HG03025 (cell line): Measurements from ENCODE around the gene COL11A2.

ENCODE experiments used
- ATAC-seq: cut with Tn5 transposase; IDR thresholded peaks from one replicate; pipeline ENCODE4 v1.9.1; 2021; ENCODE audit warnings: mild to moderate bottlenecking, moderate library complexity; ENCODE audit not compliant: unreplicated experiment, low FRiP score

COL11A2 gene

GRCh38 chr6:33193619-33194018 lies 1.4 kb upstream of the COL11A2 start:
- no peak for ATAC-seq

DNA sequence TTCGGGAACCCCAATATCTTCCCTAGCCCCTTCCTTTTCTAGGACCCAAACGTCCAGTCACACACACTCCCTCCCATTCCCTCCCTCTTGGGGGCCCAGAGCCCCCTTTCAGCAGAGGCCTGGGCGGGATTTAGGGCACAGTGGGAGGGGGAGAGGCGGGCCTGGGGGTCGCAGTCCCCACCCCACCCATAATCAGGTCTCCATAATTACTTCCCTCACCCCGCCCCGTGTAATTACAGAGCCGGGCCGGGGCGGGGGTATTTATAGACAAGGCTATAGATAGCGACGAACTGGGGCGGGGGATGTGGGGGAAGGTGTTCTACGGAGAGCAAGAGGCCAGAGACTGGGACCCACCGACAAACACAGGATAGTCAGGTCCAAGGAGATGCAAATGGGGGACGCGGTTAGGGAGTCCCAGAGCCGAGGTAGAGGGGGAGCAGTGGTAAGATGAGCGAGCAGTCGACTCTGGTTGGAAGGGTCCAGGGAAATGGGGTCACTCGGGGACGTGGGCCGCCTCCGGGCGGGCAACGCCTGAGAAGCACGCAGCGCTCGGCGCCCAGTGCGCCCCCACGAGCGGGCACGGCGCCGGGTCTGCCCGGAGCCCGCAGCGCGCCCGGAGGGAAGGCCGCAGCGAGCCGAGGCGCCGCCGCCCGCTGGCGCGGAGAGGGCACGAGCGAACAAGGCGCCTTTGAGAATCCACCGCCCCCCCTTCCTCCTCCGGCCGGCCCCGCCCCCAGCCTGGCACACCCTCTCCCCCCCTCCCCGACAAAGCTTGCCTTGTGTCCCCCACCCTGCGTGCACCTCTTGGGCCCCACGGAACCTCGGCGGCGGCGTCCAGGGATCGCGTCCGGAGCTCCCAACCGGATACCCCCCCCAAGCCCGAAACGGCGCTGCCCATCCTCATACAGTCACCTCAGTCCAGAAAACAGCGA lies 670 bp upstream of the COL11A2 start:
- no peak for ATAC-seq

DNA sequence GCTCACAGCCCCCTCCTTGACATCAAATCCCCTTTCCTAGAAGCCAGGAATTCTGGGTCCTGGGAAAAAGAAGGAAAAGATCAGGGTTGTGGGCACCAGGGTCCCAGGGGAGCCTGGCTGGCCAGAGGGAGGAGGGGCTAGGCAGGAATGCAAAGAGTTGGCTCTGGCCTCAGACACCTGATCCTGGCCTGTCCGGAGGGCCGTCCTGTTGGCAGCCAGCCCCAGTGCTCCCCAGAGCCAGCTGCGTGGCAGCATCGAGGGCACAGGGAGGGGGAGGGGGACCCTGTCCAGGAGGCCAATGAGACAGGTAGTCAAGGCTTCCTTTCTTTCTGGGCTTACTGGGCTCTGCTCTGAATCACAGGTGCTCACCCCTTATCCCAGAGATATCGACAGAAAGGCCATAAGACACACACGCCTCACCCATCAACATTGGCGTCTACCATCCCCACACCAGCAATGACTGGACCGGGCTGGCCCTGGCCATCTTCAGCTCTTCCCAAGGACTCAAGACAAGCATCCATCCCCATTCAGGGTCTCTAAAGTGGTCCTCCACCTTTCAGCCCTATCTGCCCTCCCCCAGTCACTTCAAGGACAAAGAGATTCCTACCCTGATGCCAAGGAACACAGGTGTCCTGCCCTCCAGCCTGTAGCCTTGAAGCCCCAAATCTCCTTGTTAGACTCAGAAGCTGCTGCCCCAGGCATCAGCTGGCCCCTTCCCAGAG lies 723 bp downstream of the COL11A2 start:
- ATAC-seq: no peak

DNA sequence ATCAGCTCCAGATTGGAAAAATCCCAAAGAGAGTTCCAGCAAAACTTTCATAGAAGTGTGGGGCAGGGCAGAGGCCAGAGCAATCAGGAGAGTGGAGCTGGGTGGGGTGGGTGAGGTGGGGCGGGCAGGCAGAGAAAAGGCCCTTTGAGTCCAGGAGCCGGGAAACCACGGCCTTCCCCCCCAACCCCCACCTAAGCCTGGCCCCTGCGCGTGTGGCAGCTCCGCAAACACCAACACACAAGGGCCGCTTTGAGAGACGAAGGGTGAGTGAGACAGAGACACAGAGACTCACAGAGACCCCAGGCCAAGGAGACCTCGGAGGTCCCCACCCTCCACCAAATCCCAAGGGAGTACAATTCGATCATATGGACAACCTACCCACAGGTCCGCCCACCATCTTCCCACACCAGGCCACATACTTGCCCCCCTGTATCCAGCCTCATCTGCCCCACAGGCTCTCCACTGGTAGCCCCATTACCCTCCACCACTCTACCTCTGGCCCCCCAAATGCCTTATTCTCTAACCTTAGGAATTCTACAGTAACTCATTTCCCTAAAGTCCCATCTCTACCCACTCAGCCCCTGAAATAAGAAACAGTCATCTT lies 1.7 kb downstream of the COL11A2 start:
- no peak for ATAC-seq

DNA sequence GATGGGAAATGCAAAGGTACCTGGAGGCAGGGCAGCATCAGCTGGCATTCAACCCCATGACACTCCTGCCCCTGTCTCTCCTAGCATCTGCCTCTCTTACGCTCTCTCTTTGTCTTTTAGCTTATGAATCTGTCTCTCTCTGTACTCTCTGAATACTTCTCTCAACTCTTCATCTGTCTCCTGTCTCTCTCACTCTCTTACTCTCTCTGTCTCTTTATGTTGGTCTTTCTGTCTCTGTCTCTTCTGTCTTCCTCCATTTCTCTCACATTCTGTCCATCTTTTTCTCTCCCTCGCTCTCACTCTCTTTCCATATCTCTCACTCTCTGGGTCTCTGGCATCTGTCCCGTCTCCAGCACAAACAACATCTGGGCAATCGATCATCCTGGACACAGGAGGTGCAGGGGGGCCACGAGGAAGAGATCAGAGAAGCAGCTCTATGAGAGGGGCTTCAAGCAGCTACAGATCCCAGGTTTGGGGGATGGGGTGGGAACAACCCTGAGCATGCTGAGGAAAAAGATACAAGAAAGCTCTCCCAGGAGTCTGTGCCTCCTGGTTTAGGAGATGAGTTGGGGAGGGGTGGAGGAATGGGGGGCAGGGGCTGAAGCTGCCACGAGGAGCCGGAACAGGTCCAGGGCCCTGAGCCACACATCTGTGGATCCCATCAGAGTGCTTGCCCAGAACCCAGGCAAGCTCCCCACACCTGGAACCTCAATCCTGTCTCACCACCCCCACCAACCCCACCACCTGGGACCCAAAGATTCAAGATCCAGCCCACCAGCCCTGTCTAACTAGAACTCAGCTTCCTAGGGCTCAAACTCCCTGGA lies 2.4 kb downstream of the COL11A2 start:
- no peak for ATAC-seq

GRCh38 chr6:33189164-33189563 lies 3.1 kb downstream of the COL11A2 start:
- ATAC-seq: no peak

GRCh38 chr6:33187809-33188208 lies 4.5 kb downstream of the COL11A2 start:
- no peak for ATAC-seq

DNA sequence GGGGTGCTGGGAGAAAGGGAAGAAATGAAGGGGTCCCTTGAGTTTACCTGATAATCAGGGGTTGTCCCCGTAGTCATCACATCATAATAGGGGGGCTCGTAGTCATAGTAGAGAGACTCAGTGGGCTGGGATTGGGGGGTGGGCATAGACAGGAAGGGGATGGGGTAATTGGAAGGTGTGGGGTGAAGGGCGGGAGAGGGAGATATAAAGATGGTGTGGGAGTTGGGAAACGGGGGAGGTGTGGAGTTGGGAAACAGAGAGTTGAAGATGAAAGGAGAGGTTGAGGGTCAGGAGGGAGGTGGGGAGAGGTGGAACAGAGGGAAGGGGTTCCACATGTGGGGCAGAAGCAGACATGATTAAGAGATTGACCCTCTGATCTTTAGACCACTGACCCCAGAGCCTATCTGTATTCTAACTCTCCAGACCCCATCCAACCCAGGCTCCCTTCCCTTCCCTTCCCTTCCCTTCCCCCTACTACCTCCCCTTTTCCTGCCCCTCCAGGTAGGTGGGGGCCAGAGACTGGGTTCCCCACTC lies 6.5 kb downstream of the COL11A2 start:
- no peak for ATAC-seq

DNA sequence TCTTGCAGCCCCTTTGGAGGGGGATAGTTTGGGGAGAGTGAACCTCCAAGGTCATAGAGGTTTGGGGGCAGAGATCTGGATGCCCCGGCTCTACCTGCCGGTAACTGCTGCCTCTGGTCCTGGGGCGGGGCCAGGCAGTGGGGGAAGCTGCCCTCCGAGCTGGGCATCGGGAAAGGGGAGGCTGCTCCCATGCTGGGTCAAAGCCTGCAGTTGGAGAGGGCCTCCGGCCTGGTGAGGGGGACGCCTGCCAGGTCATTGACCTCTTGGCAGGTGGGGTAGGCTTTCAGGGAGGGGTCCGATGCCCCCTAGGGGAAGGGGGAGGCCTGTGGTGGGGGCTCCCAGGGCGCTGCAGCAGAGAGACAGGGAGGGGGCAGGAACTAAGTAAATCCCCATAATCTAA lies 7.1 kb downstream of the COL11A2 start:
- no peak for ATAC-seq

- no peak for ATAC-seq
Measured at GRCh38 chr6:33183071-33183683, 9.1 kb downstream of the COL11A2 start.

- no peak for ATAC-seq
Measured at GRCh38 chr6:33181141-33181540, 11.1 kb downstream of the COL11A2 start.

DNA sequence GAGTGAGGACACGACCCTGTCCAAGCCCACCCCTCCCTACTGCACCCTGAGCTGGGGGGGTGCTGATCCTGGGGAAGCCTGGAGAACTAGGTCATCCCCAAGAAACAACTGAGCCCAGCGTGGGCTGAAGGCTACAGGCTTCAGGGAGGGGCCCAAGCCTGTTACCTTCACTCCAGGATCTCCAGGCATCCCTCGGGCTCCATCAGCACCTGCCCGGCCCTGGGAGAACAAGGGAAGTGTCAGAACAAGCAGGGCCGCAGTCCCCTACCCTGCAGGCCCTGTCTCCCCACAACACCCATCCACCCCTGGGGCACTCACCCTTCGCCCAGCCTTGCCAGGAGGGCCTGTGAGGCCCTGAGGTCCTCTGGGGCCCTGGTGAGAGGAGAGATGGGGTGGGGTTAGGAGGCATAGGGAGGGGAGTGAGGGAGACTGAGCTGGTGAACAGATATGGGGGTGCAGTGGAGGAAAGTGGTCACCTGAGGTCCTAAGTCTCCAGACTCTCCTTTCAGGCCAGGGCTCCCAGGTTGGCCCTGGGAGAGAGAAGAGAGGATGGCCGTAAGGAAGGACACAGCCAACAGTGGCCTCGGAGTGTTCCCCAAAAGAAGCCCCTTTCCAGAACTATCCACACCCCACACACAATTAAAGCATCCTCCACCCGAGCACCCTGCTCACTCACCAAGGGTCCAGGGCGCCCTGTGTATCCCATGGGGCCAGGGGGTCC lies 13.4 kb downstream of the COL11A2 start:
- no peak for ATAC-seq

DNA sequence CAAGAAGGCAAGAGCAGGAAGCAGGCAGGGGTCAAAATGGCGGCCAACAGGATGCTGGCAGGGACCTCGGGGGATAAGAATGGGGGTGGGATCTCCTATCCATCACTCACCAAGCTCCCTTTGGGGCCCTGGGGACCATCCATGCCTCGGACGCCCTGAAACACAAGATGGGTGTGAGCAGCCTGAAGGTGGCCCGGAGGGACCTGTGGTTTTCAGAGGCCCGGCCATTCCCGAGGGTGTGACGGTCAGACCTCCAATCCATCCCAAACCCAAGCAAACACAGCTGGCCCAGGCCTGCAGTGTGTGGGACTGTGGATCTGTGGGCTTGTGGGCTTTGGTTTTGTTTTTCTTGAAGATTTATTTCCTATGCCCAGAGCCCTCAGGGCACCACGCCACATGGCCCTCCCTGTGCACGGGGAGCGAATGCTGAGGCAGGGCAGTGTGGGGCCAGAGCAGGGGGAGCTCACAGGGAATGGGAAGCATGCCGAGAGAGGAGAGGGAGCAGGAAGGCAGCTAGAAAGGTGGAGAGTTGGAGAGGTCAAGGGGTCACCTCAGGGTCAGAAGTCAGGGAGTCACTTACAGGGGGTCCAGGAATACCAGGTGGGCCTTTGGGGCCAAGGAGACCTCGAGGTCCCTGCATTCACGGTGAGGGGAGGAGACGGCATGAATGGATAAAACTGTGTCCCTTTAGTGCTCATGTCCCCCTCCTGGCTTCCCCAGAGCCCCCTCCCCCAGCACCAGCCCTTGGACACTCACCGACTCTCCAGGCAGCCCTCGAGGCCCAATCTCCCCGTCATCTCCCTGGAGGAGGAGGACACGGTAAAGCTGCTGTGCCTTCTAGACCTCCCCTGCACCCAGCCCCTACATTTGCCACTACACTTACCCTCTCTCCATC lies 14.5 kb downstream of the COL11A2 start:
- no peak for ATAC-seq

GRCh38 chr6:33176906-33177305 lies 15.4 kb downstream of the COL11A2 start:
- no peak for ATAC-seq

GRCh38 chr6:33175436-33176069 lies 16.7 kb downstream of the COL11A2 start:
- no peak for ATAC-seq

GRCh38 chr6:33174784-33175183 lies 17.5 kb downstream of the COL11A2 start:
- ATAC-seq: no peak

GRCh38 chr6:33173535-33174180 lies 18.6 kb downstream of the COL11A2 start:
- ATAC-seq: no peak
